ENCODE results near the gene CALHM2. TPM values are rescaled to one million over a fixed set of nuclear protein-coding genes. Genes with fewer than 3 reads are reported as not detected.

The CALHM2 gene
- total RNA-seq, 1 experiment from 2014 or later = not detected

GRCh38 chr10:103493362-103493915 lies 41.3 kb upstream of the CALHM2 start, which contains the start of gene NEURL1:
Gene NEURL1, plus strand, starts transcription at chr10:103493705. Its CDS starts 683 bp downstream, at chr10:103494388.
- no peak within 1 kb of the TSS for H2AFZ ChIP-seq (ENCODE audit: low read length)
- Mint-ChIP-seq H3K27me3 (ENCODE audit: low read depth) (peaks cover 67% of the 10 kb centered on the region), H3K4me3 (peak within 1 kb of the TSS; percentile 74 to 85), H3K27ac (no peak within 1 kb of the TSS), H3K9me3 (no peaks in the 10 kb centered on the region), H3K4me1 (peaks cover 17 to 21% of the 10 kb centered on the region in 2 experiments), H3K36me3 (ENCODE audit: insufficient read depth in 1 of 3, low read depth in 3 of 3) (no peaks in the 10 kb centered on the region)
- no peaks in the 10 kb centered on the region; the same call in 1 of the 2 replicates for H3K4me1 ChIP-seq (ENCODE audit: insufficient read depth, low read length)
- no CpG with 5 or more reads among the region's 65 CpGs for WGBS (ENCODE audit: extremely low coverage, insufficient read length, low lambda C conversion rate)
- no peak within 1 kb of the TSS for H3K23ac ChIP-seq (ENCODE audit: insufficient read length, low read depth, low read length)
- H4K8ac ChIP-seq (replicated peaks; ENCODE audit: insufficient read length, low read depth, low read length) = no peak within 1 kb of the TSS
- H4K91ac ChIP-seq (ENCODE audit: insufficient read length, low read depth, low read length) = no peak within 1 kb of the TSS
- no peak within 1 kb of the TSS for H3K9ac ChIP-seq (ENCODE audit: extremely low read depth, insufficient read length, low read length)
- peak; percentile 62 for DNase-seq
- H2BK15ac ChIP-seq (ENCODE audit: low read depth, low read length) = no peak within 1 kb of the TSS
- no peaks in the 10 kb centered on the region for H3K79me1 ChIP-seq (ENCODE audit: insufficient read depth, low read depth, low read length, poor library complexity, severe bottlenecking)
- H4K20me1 ChIP-seq (ENCODE audit: control insufficient read depth, insufficient read depth, insufficient read length) = no peaks in the 10 kb centered on the region
- no peak within 1 kb of the TSS for H2AK5ac ChIP-seq (ENCODE audit: insufficient read length, low read length)
- peaks cover 4% of the 10 kb centered on the region for H3K23me2 ChIP-seq (ENCODE audit: insufficient read length, low read depth, low read length, poor library complexity, severe bottlenecking)
- H2BK12ac ChIP-seq (ENCODE audit: insufficient read length, low read depth, low read length) = no peak within 1 kb of the TSS
- no peak within 1 kb of the TSS for H3K4ac ChIP-seq (ENCODE audit: low read depth, low read length)
- H3K27me3 ChIP-seq (ENCODE audit: insufficient read depth, low read length) = peaks cover 10% of the 10 kb centered on the region; the same call in 1 of the 2 replicates
- H2BK20ac ChIP-seq (ENCODE audit: low read depth, low read length, poor library complexity, severe bottlenecking) = no peak within 1 kb of the TSS
- H3K79me2 ChIP-seq (ENCODE audit: insufficient read depth, low read length) = no peaks in the 10 kb centered on the region
- H3K56ac ChIP-seq (ENCODE audit: insufficient read length, low read depth, low read length) = no peak within 1 kb of the TSS
- no peak within 1 kb of the TSS for H3K18ac ChIP-seq (ENCODE audit: insufficient read length, low read depth, low read length)
- H2BK120ac ChIP-seq (ENCODE audit: low read depth, low read length, poor library complexity, severe bottlenecking) = no peak within 1 kb of the TSS
- no peak for TF ChIP-seq CTCF (conservative IDR thresholded peaks at IDR 0.05)
- H3K9me3 ChIP-seq (ENCODE audit: control insufficient read depth, low read depth, low read length) = no peaks in the 10 kb centered on the region
- H3K14ac ChIP-seq (ENCODE audit: insufficient read depth, low read length) = no peak within 1 kb of the TSS; the same call in 1 of the 2 replicates
- H3T11ph ChIP-seq (ENCODE audit: low read length) = no peak within 1 kb of the TSS
- H2BK5ac ChIP-seq (ENCODE audit: insufficient read length, low read length) = no peak within 1 kb of the TSS
- H3K4me2 ChIP-seq (ENCODE audit: insufficient read depth, insufficient read length, low read length) = peak within 1 kb of the TSS; percentile 39
- H3K27ac ChIP-seq (ENCODE audit: insufficient read length, low read depth, low read length) = no peak within 1 kb of the TSS
- H4K5ac ChIP-seq (ENCODE audit: insufficient read length, low read depth, low read length) = no peak within 1 kb of the TSS

All from H9 (cell line).